ENCODE results near the gene MDN1.

The MDN1 gene

GRCh38 chr6:89716532-89716931, 103.1 kb downstream of the MDN1 start:
- H3K4me3 ChIP-seq (ENCODE audit: low read length), result no peak overlapping the region
- DNase-seq (ENCODE audit: low read depth, low spot score), result no peak

GRCh38 chr6:89711801-89712200, 107.8 kb downstream of the MDN1 start:
- DNase-seq (ENCODE audit: low read depth, low spot score), result no peak
- H3K4me3 ChIP-seq (ENCODE audit: low read length), result no peak overlapping the region

GRCh38 chr6:89708316-89708715, 111.3 kb downstream of the MDN1 start:
- DNase-seq (ENCODE audit: low read depth, low spot score), result no peak

GRCh38 chr6:89707766-89708165, 111.8 kb downstream of the MDN1 start:
- DNase-seq (ENCODE audit: low read depth, low spot score), result no peak
- H3K4me3 ChIP-seq (ENCODE audit: low read length), result no peak overlapping the region

More at GRCh38 chr6:89708316-89708715, 111.3 kb downstream of the MDN1 start:
- H3K4me3 ChIP-seq (ENCODE audit: low read length), result no peak overlapping the region

- no peak for DNase-seq (ENCODE audit: low read depth, low spot score)
- no peak overlapping the region for H3K4me3 ChIP-seq (ENCODE audit: low read length)
Measured at GRCh38 chr6:89706121-89706520, 113.5 kb downstream of the MDN1 start.

GRCh38 chr6:89703292-89703691, 116.3 kb downstream of the MDN1 start:
- DNase-seq (ENCODE audit: low read depth, low spot score), result no peak
- H3K4me3 ChIP-seq (ENCODE audit: low read length), result no peak overlapping the region

- no peak overlapping the region for H3K4me3 ChIP-seq (ENCODE audit: low read length)
- DNase-seq (ENCODE audit: low read depth, low spot score), result no peak
Measured at GRCh38 chr6:89702349-89702748, 117.2 kb downstream of the MDN1 start.

GRCh38 chr6:89695667-89696066, 123.9 kb downstream of the MDN1 start:
- no peak overlapping the region for H3K4me3 ChIP-seq (ENCODE audit: low read length)
- DNase-seq (ENCODE audit: low read depth, low spot score), result no peak

- DNase-seq (ENCODE audit: low read depth, low spot score), result no peak
- no peak overlapping the region for H3K4me3 ChIP-seq (ENCODE audit: low read length)
Measured at GRCh38 chr6:89694428-89694827, 125.2 kb downstream of the MDN1 start.

GRCh38 chr6:89693207-89693606, 126.4 kb downstream of the MDN1 start:
- DNase-seq (ENCODE audit: low read depth, low spot score), result no peak
- H3K4me3 ChIP-seq (ENCODE audit: low read length), result no peak overlapping the region

- no peak overlapping the region for H3K4me3 ChIP-seq (ENCODE audit: low read length)
- DNase-seq (ENCODE audit: low read depth, low spot score), result no peak
Measured at GRCh38 chr6:89692256-89692655, 127.3 kb downstream of the MDN1 start.

GRCh38 chr6:89690944-89691324, 128.7 kb downstream of the MDN1 start:
- DNase-seq (ENCODE audit: low read depth, low spot score), result peak; percentile 10
- no peak overlapping the region for H3K4me3 ChIP-seq (ENCODE audit: low read length)

GRCh38 chr6:89689732-89690131, 129.9 kb downstream of the MDN1 start:
- H3K4me3 ChIP-seq (ENCODE audit: low read length), result no peak overlapping the region

GRCh38 chr6:89688328-89688727, 131.3 kb downstream of the MDN1 start:
- H3K4me3 ChIP-seq (ENCODE audit: low read length), result no peak overlapping the region
- no peak for DNase-seq (ENCODE audit: low read depth, low spot score)

More at GRCh38 chr6:89689732-89690131, 129.9 kb downstream of the MDN1 start:
- DNase-seq (ENCODE audit: low read depth, low spot score), result no peak

- no peak for DNase-seq (ENCODE audit: low read depth, low spot score)
- H3K4me3 ChIP-seq (ENCODE audit: low read length), result no peak overlapping the region
Measured at GRCh38 chr6:89685311-89685710, 134.3 kb downstream of the MDN1 start.

- H3K4me3 ChIP-seq (ENCODE audit: low read length), result no peak overlapping the region
- no peak for DNase-seq (ENCODE audit: low read depth, low spot score)
Measured at GRCh38 chr6:89682991-89683390, 136.6 kb downstream of the MDN1 start.

GRCh38 chr6:89681983-89682564, 137.5 kb downstream of the MDN1 start:
- H3K4me3 ChIP-seq (ENCODE audit: low read length), result no peak overlapping the region
- DNase-seq (ENCODE audit: low read depth, low spot score), result no peak

GRCh38 chr6:89680551-89680950, 139.0 kb downstream of the MDN1 start:
- H3K4me3 ChIP-seq (ENCODE audit: low read length), result no peak overlapping the region
- no peak for DNase-seq (ENCODE audit: low read depth, low spot score)

GRCh38 chr6:89680150-89680549, 139.4 kb downstream of the MDN1 start:
- H3K4me3 ChIP-seq (ENCODE audit: low read length), result no peak overlapping the region
- DNase-seq (ENCODE audit: low read depth, low spot score), result no peak

- no peak overlapping the region for H3K4me3 ChIP-seq (ENCODE audit: low read length)
- no peak for DNase-seq (ENCODE audit: low read depth, low spot score)
Measured at GRCh38 chr6:89679215-89680120, 140.1 kb downstream of the MDN1 start.

- H3K4me3 ChIP-seq (ENCODE audit: low read length), result no peak overlapping the region
- no peak for DNase-seq (ENCODE audit: low read depth, low spot score)
Measured at GRCh38 chr6:89678531-89678930, 141.1 kb downstream of the MDN1 start.
